IPS DF 4.7 (cell line): Measurements from ENCODE around the gene TBC1D5.
"Not testable (repeated sequence)": the region's sequence is repeated elsewhere in the genome, so short reads cannot be mapped to it uniquely, and the experiment has no call there.

Source experiments
- DNase-seq: peaks from one replicate; pipeline ENCODE4 v3.0.0-alpha.2; 2013; ENCODE audit warnings: low spot score; ENCODE audit errors: extremely low read depth

Gene TBC1D5

GRCh38 chr3:17356585-17356984 is 385.8 kb downstream of the TBC1D5 start:
- DNase-seq: no peak

GRCh38 chr3:17355591-17355990 is 386.8 kb downstream of the TBC1D5 start:
- no peak for DNase-seq

GRCh38 chr3:17354341-17354740 is 388.1 kb downstream of the TBC1D5 start:
- DNase-seq: no peak

GRCh38 chr3:17352620-17353019 is 389.8 kb downstream of the TBC1D5 start:
- no peak for DNase-seq

- DNase-seq: not testable (repeated sequence)
Observed at GRCh38 chr3:17351193-17351592, 391.2 kb downstream of the TBC1D5 start.

- DNase-seq: no peak
Observed at GRCh38 chr3:17349093-17349492, 393.3 kb downstream of the TBC1D5 start.

- no peak for DNase-seq
Observed at GRCh38 chr3:17342119-17342518, 400.3 kb downstream of the TBC1D5 start.

GRCh38 chr3:17340693-17341092 is 401.7 kb downstream of the TBC1D5 start:
- DNase-seq: no peak

GRCh38 chr3:17340261-17340660 is 402.2 kb downstream of the TBC1D5 start:
- DNase-seq: no peak

- DNase-seq: no peak
Observed at GRCh38 chr3:17339132-17339575, 403.3 kb downstream of the TBC1D5 start.

- no peak for DNase-seq
Observed at GRCh38 chr3:17336291-17336690, 406.1 kb downstream of the TBC1D5 start.

GRCh38 chr3:17333893-17334292 is 408.5 kb downstream of the TBC1D5 start:
- DNase-seq: no peak

GRCh38 chr3:17333446-17333845 is 409.0 kb downstream of the TBC1D5 start:
- no peak for DNase-seq

- DNase-seq: no peak
Observed at GRCh38 chr3:17330660-17331059, 411.8 kb downstream of the TBC1D5 start.

GRCh38 chr3:17329927-17330326 is 412.5 kb downstream of the TBC1D5 start:
- DNase-seq: no peak

GRCh38 chr3:17322106-17322793 is 420.2 kb downstream of the TBC1D5 start:
- no peak for DNase-seq

GRCh38 chr3:17320266-17320665 is 422.2 kb downstream of the TBC1D5 start:
- DNase-seq: no peak

- no peak for DNase-seq
Observed at GRCh38 chr3:17315897-17316296, 426.5 kb downstream of the TBC1D5 start.

- no peak for DNase-seq
Observed at GRCh38 chr3:17314171-17314570, 428.3 kb downstream of the TBC1D5 start.

- DNase-seq: no peak
Observed at GRCh38 chr3:17313746-17314145, 428.7 kb downstream of the TBC1D5 start.

GRCh38 chr3:17310983-17311382 is 431.4 kb downstream of the TBC1D5 start:
- no peak for DNase-seq

GRCh38 chr3:17307887-17308286 is 434.5 kb downstream of the TBC1D5 start:
- DNase-seq: no peak

GRCh38 chr3:17307482-17307881 is 434.9 kb downstream of the TBC1D5 start:
- DNase-seq: no peak

- no peak for DNase-seq
Observed at GRCh38 chr3:17304969-17305368, 437.5 kb downstream of the TBC1D5 start.
